ENCODE measurements around the gene EXOSC5.
"Not testable (repeated sequence)": the region's sequence is repeated elsewhere in the genome, so short reads cannot be mapped to it uniquely, and the experiment has no call there.

The EXOSC5 gene

GRCh38 chr19:41364524-41365391 is 32.4 kb downstream of the EXOSC5 start:
- DNase-seq: no peak

- peak; percentile 99 for DNase-seq
These were observed 33.2 kb downstream of the EXOSC5 start, which contains the start of gene B9D2 for GRCh38 chr19:41363753-41364523. Gene B9D2, minus strand, starts transcription at chr19:41364149. Its CDS starts 630 bp downstream, at chr19:41363519.

- no peak for DNase-seq
These were observed 33.8 kb downstream of the EXOSC5 start for GRCh38 chr19:41363371-41363752.

GRCh38 chr19:41362143-41362847 is 34.9 kb downstream of the EXOSC5 start:
- DNase-seq: no peak

- no peak for DNase-seq
These were observed 37.4 kb downstream of the EXOSC5 start for GRCh38 chr19:41359741-41360140.

GRCh38 chr19:41357746-41358145 is 39.4 kb downstream of the EXOSC5 start:
- no peak for DNase-seq

- no peak for DNase-seq
These were observed 40.0 kb downstream of the EXOSC5 start for GRCh38 chr19:41356984-41357739.

GRCh38 chr19:41355802-41356201 is 41.4 kb downstream of the EXOSC5 start:
- DNase-seq: no peak

GRCh38 chr19:41355035-41355434 is 42.1 kb downstream of the EXOSC5 start:
- no peak for DNase-seq

- no peak for DNase-seq
These were observed 42.7 kb downstream of the EXOSC5 start for GRCh38 chr19:41354343-41354953.

- DNase-seq: peak; percentile 93
These were observed 43.5 kb downstream of the EXOSC5 start, which contains the start of gene TGFB1 for GRCh38 chr19:41353466-41354342. Gene TGFB1, minus strand, starts transcription at chr19:41353922. Its CDS starts 878 bp downstream, at chr19:41353044.

- peak; percentile 76 for DNase-seq
These were observed 44.3 kb downstream of the EXOSC5 start for GRCh38 chr19:41352609-41353465.

GRCh38 chr19:41352279-41352608 is 44.9 kb downstream of the EXOSC5 start:
- no peak for DNase-seq

GRCh38 chr19:41351339-41352245 is 45.6 kb downstream of the EXOSC5 start:
- peak; percentile 87 for DNase-seq

GRCh38 chr19:41350735-41351338 is 46.3 kb downstream of the EXOSC5 start:
- no peak for DNase-seq

- not testable (repeated sequence) for DNase-seq
These were observed 50.2 kb downstream of the EXOSC5 start for GRCh38 chr19:41346916-41347315.

- DNase-seq: no peak
These were observed 53.0 kb downstream of the EXOSC5 start for GRCh38 chr19:41344162-41344561.

All from central memory CD4-positive, alpha-beta T cell (primary cell).